ENCODE measurements around the gene NPEPL1.
"Not testable (repeated sequence)": the region's sequence is repeated elsewhere in the genome, so short reads cannot be mapped to it uniquely, and the experiment has no call there.

NPEPL1 gene

GRCh38 chr20:58744836-58745235 lies 52.2 kb downstream of the NPEPL1 start:
- DNase-seq, result no peak

GRCh38 chr20:58745391-58745790 lies 52.8 kb downstream of the NPEPL1 start:
- no peak for DNase-seq

GRCh38 chr20:58746620-58747019 lies 54.0 kb downstream of the NPEPL1 start:
- no peak for DNase-seq

- no peak for DNase-seq
These were observed 54.6 kb downstream of the NPEPL1 start for GRCh38 chr20:58747211-58747610.

- no peak for DNase-seq
These were observed 56.0 kb downstream of the NPEPL1 start for GRCh38 chr20:58748618-58749017.

GRCh38 chr20:58749098-58749769 lies 56.6 kb downstream of the NPEPL1 start:
- DNase-seq, result no peak

- DNase-seq, result no peak
These were observed 57.4 kb downstream of the NPEPL1 start for GRCh38 chr20:58749979-58750378.

- DNase-seq, result not testable (repeated sequence)
These were observed 58.1 kb downstream of the NPEPL1 start for GRCh38 chr20:58750706-58751105.

GRCh38 chr20:58751979-58752378 lies 59.4 kb downstream of the NPEPL1 start:
- DNase-seq, result no peak

GRCh38 chr20:58752565-58752964 lies 60.0 kb downstream of the NPEPL1 start:
- DNase-seq, result no peak

- DNase-seq, result no peak
These were observed 60.8 kb downstream of the NPEPL1 start for GRCh38 chr20:58753267-58753921.

GRCh38 chr20:58753922-58754551 lies 61.4 kb downstream of the NPEPL1 start:
- DNase-seq, result no peak

- DNase-seq, result no peak
These were observed 62.0 kb downstream of the NPEPL1 start for GRCh38 chr20:58754584-58754983.

GRCh38 chr20:58755062-58755697 lies 62.6 kb downstream of the NPEPL1 start:
- no peak for DNase-seq

- DNase-seq, result no peak
These were observed 63.3 kb downstream of the NPEPL1 start for GRCh38 chr20:58755766-58756449.

GRCh38 chr20:58756450-58756775 lies 63.8 kb downstream of the NPEPL1 start:
- DNase-seq, result no peak

- not testable (repeated sequence) for DNase-seq
These were observed 65.0 kb downstream of the NPEPL1 start for GRCh38 chr20:58757647-58758046.

GRCh38 chr20:58759947-58760346 lies 67.3 kb downstream of the NPEPL1 start:
- no peak for DNase-seq

- no peak for DNase-seq
These were observed 68.3 kb downstream of the NPEPL1 start for GRCh38 chr20:58760856-58761255.

GRCh38 chr20:58762120-58762519 lies 69.5 kb downstream of the NPEPL1 start:
- no peak for DNase-seq

- DNase-seq, result no peak
These were observed 70.5 kb downstream of the NPEPL1 start for GRCh38 chr20:58763076-58763475.

All from Kasumi-1 (cell line).